ENCODE results near the gene MB21D2.
"Not testable (repeated sequence)": the region's sequence is repeated elsewhere in the genome, so short reads cannot be mapped to it uniquely, and the experiment has no call there.

MB21D2 gene

GRCh38 chr3:192794216-192794615, 123.4 kb downstream of the MB21D2 start:
- H3K27ac ChIP-seq (ENCODE audit: low read depth, low read length): no peak overlapping the region
- no peaks in the 10 kb centered on the region for H3K79me2 ChIP-seq (ENCODE audit: insufficient read depth, low read length)
- H3F3A ChIP-seq (ENCODE audit: insufficient read depth): no peaks in the 10 kb centered on the region
- no peaks in the 10 kb centered on the region for H3K9me3 ChIP-seq (ENCODE audit: insufficient read depth, low read length)
- H3K9ac ChIP-seq (ENCODE audit: low read length): no peak overlapping the region
- no peak for TF ChIP-seq EZH2phosphoT487 (conservative IDR thresholded peaks at IDR 0.05; ENCODE audit: low read length)
- no peak for TF ChIP-seq CTCF (IDR thresholded peaks at IDR 0.05; ENCODE audit: insufficient read depth, low read length, poor library complexity, severe bottlenecking)
- H3K4me2 ChIP-seq (ENCODE audit: low read depth, low read length, poor library complexity, severe bottlenecking): no peak overlapping the region
- no peaks in the 10 kb centered on the region for H3K9me2 ChIP-seq (replicated peaks; ENCODE audit: insufficient read depth, low read length)
- no peak overlapping the region for H3K4me3 ChIP-seq (ENCODE audit: insufficient read depth, low read length, poor library complexity, severe bottlenecking)
- H3K27me3 ChIP-seq (ENCODE audit: low read length): no peaks in the 10 kb centered on the region; the same call in 1 of the 2 replicates
- H4K20me1 ChIP-seq (ENCODE audit: low read depth, low read length): no peaks in the 10 kb centered on the region
- no peak overlapping the region for H2AFZ ChIP-seq (ENCODE audit: low read depth, low read length, severe bottlenecking)
- no peaks in the 10 kb centered on the region for H3K36me3 ChIP-seq (ENCODE audit: low read length)

GRCh38 chr3:192788816-192789515, 128.7 kb downstream of the MB21D2 start:
- H3K4me3 ChIP-seq (ENCODE audit: insufficient read depth, low read length, poor library complexity, severe bottlenecking); H3K36me3 ChIP-seq (ENCODE audit: low read length); H3K9ac ChIP-seq (ENCODE audit: low read length); H3K27ac ChIP-seq (ENCODE audit: low read depth, low read length); H2AFZ ChIP-seq (ENCODE audit: low read depth, low read length, severe bottlenecking); H3K9me3 ChIP-seq (ENCODE audit: insufficient read depth, low read length); H3K9me2 ChIP-seq (replicated peaks; ENCODE audit: insufficient read depth, low read length); H3K4me2 ChIP-seq (ENCODE audit: low read depth, low read length, poor library complexity, severe bottlenecking); H3K79me2 ChIP-seq (ENCODE audit: insufficient read depth, low read length); H3K27me3 ChIP-seq (ENCODE audit: low read length); H3F3A ChIP-seq (ENCODE audit: insufficient read depth); H4K20me1 ChIP-seq (ENCODE audit: low read depth, low read length): not testable (repeated sequence)

GRCh38 chr3:192778508-192778907, 139.1 kb downstream of the MB21D2 start:
- TF ChIP-seq EZH2phosphoT487 (conservative IDR thresholded peaks at IDR 0.05; ENCODE audit: low read length): no peak
- no peak for TF ChIP-seq CTCF (IDR thresholded peaks at IDR 0.05; ENCODE audit: insufficient read depth, low read length, poor library complexity, severe bottlenecking)
- no peak overlapping the region for H2AFZ ChIP-seq (ENCODE audit: low read depth, low read length, severe bottlenecking)
- H4K20me1 ChIP-seq (ENCODE audit: low read depth, low read length): no peaks in the 10 kb centered on the region
- no peaks in the 10 kb centered on the region for H3K79me2 ChIP-seq (ENCODE audit: insufficient read depth, low read length)
- no peak overlapping the region for H3K27ac ChIP-seq (ENCODE audit: low read depth, low read length)
- H3K9me2 ChIP-seq (replicated peaks; ENCODE audit: insufficient read depth, low read length): no peaks in the 10 kb centered on the region
- no peaks in the 10 kb centered on the region for H3K9me3 ChIP-seq (ENCODE audit: insufficient read depth, low read length)
- H3K9ac ChIP-seq (ENCODE audit: low read length): no peak overlapping the region
- no peak overlapping the region for H3K4me2 ChIP-seq (ENCODE audit: low read depth, low read length, poor library complexity, severe bottlenecking)
- no peaks in the 10 kb centered on the region for H3K36me3 ChIP-seq (ENCODE audit: low read length)
- no peaks in the 10 kb centered on the region for H3F3A ChIP-seq (ENCODE audit: insufficient read depth)
- no peak overlapping the region for H3K4me3 ChIP-seq (ENCODE audit: insufficient read depth, low read length, poor library complexity, severe bottlenecking)
- no peaks in the 10 kb centered on the region for H3K27me3 ChIP-seq (ENCODE audit: low read length)

- H3K4me3 ChIP-seq (ENCODE audit: insufficient read depth, low read length, poor library complexity, severe bottlenecking); H4K20me1 ChIP-seq (ENCODE audit: low read depth, low read length); H3K27ac ChIP-seq (ENCODE audit: low read depth, low read length); H3K4me2 ChIP-seq (ENCODE audit: low read depth, low read length, poor library complexity, severe bottlenecking); H2AFZ ChIP-seq (ENCODE audit: low read depth, low read length, severe bottlenecking); H3K36me3 ChIP-seq (ENCODE audit: low read length); H3K9me3 ChIP-seq (ENCODE audit: insufficient read depth, low read length); H3F3A ChIP-seq (ENCODE audit: insufficient read depth); H3K9ac ChIP-seq (ENCODE audit: low read length); H3K9me2 ChIP-seq (replicated peaks; ENCODE audit: insufficient read depth, low read length); H3K79me2 ChIP-seq (ENCODE audit: insufficient read depth, low read length); H3K27me3 ChIP-seq (ENCODE audit: low read length): not testable (repeated sequence)
Observed at GRCh38 chr3:192774341-192774740, 143.3 kb downstream of the MB21D2 start.

Data from SU-DHL-6 (cell line).